Hepatocyte (in vitro differentiated cells): Measurements from ENCODE around the gene HSF5. TPM values are rescaled to one million over a fixed set of nuclear protein-coding genes. Genes with fewer than 3 reads are reported as not detected.

Source experiments
- DNase-seq: peaks from one replicate; pipeline ENCODE4 v3.0.0-alpha.2; 2016; ENCODE audit warnings: low spot score
- H2AFZ ChIP-seq: fragments of 200-600 bp; sonication (generic); 2 replicates; pipeline ENCODE4 v1.6.0; 2016; ENCODE audit warnings: antibody characterized with exemption, mild to moderate bottlenecking
- H3K27ac ChIP-seq: fragments of 200-600 bp; sonication (generic); 2 replicates; pipeline ENCODE4 v1.5.1; 2016; ENCODE audit warnings: mild to moderate bottlenecking
- H3K27me3 ChIP-seq: fragments of 200-600 bp; sonication (generic); 2 replicates; pipeline ENCODE4 v1.6.1; 2016
- H3K36me3 ChIP-seq: fragments of 200-600 bp; sonication (generic); replicated peaks from 2 replicates; pipeline ENCODE4 v1.5.1; 2016; ENCODE audit warnings: low read depth; ENCODE audit not compliant: insufficient read depth
- H3K4me1 ChIP-seq: fragments of 200-600 bp; sonication (generic); 2 replicates; pipeline ENCODE4 v1.5.1; 2016; ENCODE audit warnings: mild to moderate bottlenecking, moderate library complexity; ENCODE audit not compliant: insufficient read depth
- H3K4me2 ChIP-seq: fragments of 200-600 bp; sonication (generic); 2 replicates; pipeline ENCODE4 v1.6.0; 2016
- H3K4me3 ChIP-seq: fragments of 200-600 bp; sonication (generic); 2 replicates; pipeline ENCODE4 v1.5.1; 2016; ENCODE audit warnings: mild to moderate bottlenecking
- H3K79me2 ChIP-seq: fragments of 200-600 bp; sonication (generic); 2 replicates; pipeline ENCODE4 v1.6.0; 2017; ENCODE audit warnings: mild to moderate bottlenecking
- H3K9me2 ChIP-seq: fragments of 200-600 bp; sonication (generic); replicated peaks from 2 replicates; pipeline ENCODE4 v1.6.0; 2017; ENCODE audit warnings: mild to moderate bottlenecking; ENCODE audit not compliant: insufficient read depth
- H3K9me3 ChIP-seq: fragments of 200-600 bp; sonication (generic); 2 replicates; pipeline ENCODE4 v1.5.1; 2016; ENCODE audit warnings: low read depth, mild to moderate bottlenecking
- H4K20me1 ChIP-seq: fragments of 200-600 bp; sonication (generic); 2 replicates; pipeline ENCODE4 v1.6.0; 2016; ENCODE audit warnings: mild to moderate bottlenecking; ENCODE audit not compliant: insufficient read depth, poor library complexity, severe bottlenecking
- CTCF ChIP-seq: fragments of 200-600 bp; sonication (generic); IDR thresholded peaks from 2 replicates; pipeline ENCODE4 v1.5.1; 2016; ENCODE audit warnings: antibody characterized with exemption, mild to moderate bottlenecking; ENCODE audit not compliant: poor library complexity
- EZH2 ChIP-seq: fragments of 200-600 bp; sonication (generic); IDR thresholded peaks from 2 replicates; pipeline ENCODE4 v1.6.1; 2016; ENCODE audit warnings: antibody characterized with exemption, mild to moderate bottlenecking, borderline replicate concordance
- EZH2phosphoT487 ChIP-seq: fragments of 200-600 bp; sonication (generic); IDR thresholded peaks from one replicate; pipeline ENCODE4 v1.6.1; 2018; ENCODE audit warnings: antibody characterized with exemption, mild to moderate bottlenecking, low read depth, moderate library complexity; ENCODE audit not compliant: unreplicated experiment, severe bottlenecking
- WGBS: methylation state at CpG from one replicate; pipeline ENCODE4 v1.1.6; 2016; ENCODE audit warnings: low lambda C conversion rate; ENCODE audit errors: missing lambda C conversion rate; 5-methylcytosine and 5-hydroxymethylcytosine counted together
- polyA plus RNA-seq: library from polyadenylated mRNA; unstranded; fragments of >200 nt; fragmentation: Nextera tagmentation; extraction: Ambion mirVana; gene quantifications from 2 replicates; pipeline ENCODE4 v1.2.1, GENCODE V29; 2016
- total RNA-seq: library from RNA; depleted of rRNA; stranded (reverse); fragments of >200 nt; gene quantifications from 2 replicates; pipeline ENCODE4 v1.2.3, GENCODE V29; 2014

HSF5 gene
- total and polyA plus RNA-seq, 2 experiments from 2014 or later, result 0.03 TPM; not detected in 1

GRCh38 chr17:58401287-58401686 is 86.9 kb downstream of the HSF5 start:
- Histone ChIP-seq H3K27ac (no peak overlapping the region), H3K27me3 (no peaks in the 10 kb centered on the region), H4K20me1 (no peaks in the 10 kb centered on the region), H2AFZ (no peak overlapping the region), H3K9me2 (no peaks in the 10 kb centered on the region), H3K36me3 (no peaks in the 10 kb centered on the region), H3K4me3 (no peak overlapping the region), H3K9me3 (no peaks in the 10 kb centered on the region), H3K4me1 (peaks cover 8% of the 10 kb centered on the region), H3K79me2 (peaks cover 86% of the 10 kb centered on the region), H3K4me2 (no peak overlapping the region)
- 71% methylated on average over 2 of the region's 2 CpGs for WGBS
- DNase-seq, result no peak
- TF ChIP-seq EZH2 (no peak), EZH2phosphoT487 (no peak), CTCF (no peak)

- no peaks in the 10 kb centered on the region for H3K36me3 ChIP-seq
- no peak for DNase-seq
- no peak overlapping the region for H3K4me3 ChIP-seq
- H3K4me2 ChIP-seq, result no peak overlapping the region
- TF ChIP-seq EZH2phosphoT487 (no peak), EZH2 (no peak), CTCF (no peak)
- H4K20me1 ChIP-seq, result no peaks in the 10 kb centered on the region
- no peaks in the 10 kb centered on the region for H3K9me2 ChIP-seq
- no peak overlapping the region for H3K27ac ChIP-seq
- peaks cover 8% of the 10 kb centered on the region for H3K4me1 ChIP-seq
- H3K9me3 ChIP-seq, result no peaks in the 10 kb centered on the region
- no peak overlapping the region for H2AFZ ChIP-seq
- peaks cover 86% of the 10 kb centered on the region for H3K79me2 ChIP-seq
- H3K27me3 ChIP-seq, result no peaks in the 10 kb centered on the region
These were observed 87.4 kb downstream of the HSF5 start for GRCh38 chr17:58400826-58401225.

DNA sequence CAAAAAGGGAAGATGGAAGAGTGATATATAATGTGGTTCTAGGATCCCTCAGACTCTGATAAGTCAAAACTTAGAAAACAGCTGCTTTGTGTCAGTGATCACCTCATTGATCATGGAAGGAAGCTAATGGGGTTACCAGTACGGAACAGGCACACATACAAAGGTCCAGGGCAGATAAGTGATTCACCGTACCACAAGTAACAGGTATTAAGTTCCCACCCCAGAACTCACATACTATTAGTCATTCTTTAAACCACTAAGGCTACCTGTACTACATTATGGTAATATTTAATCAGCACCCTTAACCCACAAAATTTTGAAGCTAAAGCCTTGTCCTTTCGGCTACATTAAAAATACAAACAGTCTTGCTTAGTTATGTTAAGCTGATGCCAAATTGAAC is 88.2 kb downstream of the HSF5 start:
- no peak overlapping the region for H3K4me2 ChIP-seq
- H3K79me2 ChIP-seq, result peaks cover 87% of the 10 kb centered on the region
- no peak overlapping the region for H3K27ac ChIP-seq
- no peak for DNase-seq
- peaks cover 10% of the 10 kb centered on the region for H3K4me1 ChIP-seq
- H2AFZ ChIP-seq, result no peak overlapping the region
- 86% methylated on average over 3 of the region's 3 CpGs for WGBS
- H3K9me3 ChIP-seq, result no peaks in the 10 kb centered on the region
- no peaks in the 10 kb centered on the region for H4K20me1 ChIP-seq
- no peaks in the 10 kb centered on the region for H3K36me3 ChIP-seq
- TF ChIP-seq CTCF (no peak), EZH2 (no peak), EZH2phosphoT487 (no peak)
- H3K9me2 ChIP-seq, result no peaks in the 10 kb centered on the region
- H3K27me3 ChIP-seq, result no peaks in the 10 kb centered on the region
- no peak overlapping the region for H3K4me3 ChIP-seq
